HepG2 (cell line): Measurements from ENCODE around the gene CCNF. TPM values are rescaled to one million over a fixed set of nuclear protein-coding genes. Genes with fewer than 3 reads are reported as not detected.
A peak's percentile ranks its signal among the peaks of the same experiment; 100 is the strongest.

Experiments
- AHR ChIP-seq: IDR thresholded peaks from 2 replicates; pipeline ENCODE4 v1.6.1; 2018; ENCODE audit warnings: missing genetic modification reagents, missing compliant biosample characterization
- DNMT3B ChIP-seq: conservative IDR thresholded peaks from 2 replicates; pipeline ENCODE4 v1.6.1; 2016; ENCODE audit warnings: missing biosample characterization, control low read depth
- FOSL2 ChIP-seq: sonication (generic); formaldehyde crosslinking; IDR thresholded peaks from 2 replicates; pipeline ENCODE4 v1.4.0; 2020; ENCODE audit warnings: missing genetic modification reagents
- FOXK1 ChIP-seq: sonication (generic); formaldehyde crosslinking; IDR thresholded peaks from 2 replicates; pipeline ENCODE4 v1.4.0; 2020; ENCODE audit warnings: low read depth, missing genetic modification reagents, borderline replicate concordance
- FOXP1 ChIP-seq, 2 experiments: fragments of 450-650 bp in 1 of 2; IDR thresholded peaks; 2 replicates each; pipeline ENCODE4 v1.6.1; 2017 to 2018; ENCODE audit warnings: antibody characterized with exemption in 1 of 2
- KAT2B ChIP-seq: fragments of 150-350 bp; IDR thresholded peaks from 2 replicates; pipeline ENCODE4 v1.6.1; 2014; ENCODE audit warnings: low read depth, low read length, borderline replicate concordance
- MED13 ChIP-seq: sonication (generic); formaldehyde crosslinking; IDR thresholded peaks from 2 replicates; pipeline ENCODE4 v1.5.0; 2020; ENCODE audit warnings: missing genetic modification reagents
- NFE2L1 ChIP-seq: sonication (generic); formaldehyde crosslinking; IDR thresholded peaks from 2 replicates; pipeline ENCODE4 v1.4.0; 2020; ENCODE audit warnings: missing genetic modification reagents, mild to moderate bottlenecking, borderline replicate concordance
- NFYC ChIP-seq: IDR thresholded peaks from 2 replicates; pipeline ENCODE4 v1.6.1; 2016; ENCODE audit warnings: missing genetic modification reagents, missing compliant biosample characterization
- NKX3-1 ChIP-seq: sonication (generic); formaldehyde crosslinking; IDR thresholded peaks from 2 replicates; pipeline ENCODE4 v1.5.0; 2020; ENCODE audit warnings: missing genetic modification reagents
- RXRB ChIP-seq: IDR thresholded peaks from 2 replicates; pipeline ENCODE4 v1.6.1; 2016; ENCODE audit warnings: borderline replicate concordance, missing genetic modification reagents, missing compliant biosample characterization
- SMAD1 ChIP-seq: sonication (generic); formaldehyde crosslinking; IDR thresholded peaks from 2 replicates; pipeline ENCODE4 v1.4.0; 2020; ENCODE audit warnings: missing genetic modification reagents, low read depth, mild to moderate bottlenecking, borderline replicate concordance
- SMAD3 ChIP-seq: sonication (generic); formaldehyde crosslinking; IDR thresholded peaks from 2 replicates; pipeline ENCODE4 v1.4.0; 2020; ENCODE audit warnings: missing genetic modification reagents
- TFAP4 ChIP-seq: sonication (generic); IDR thresholded peaks from 2 replicates; pipeline ENCODE4 v1.6.1; 2016; ENCODE audit warnings: low read depth, borderline replicate concordance
- ZNF20 ChIP-seq: sonication (generic); formaldehyde crosslinking; IDR thresholded peaks from 2 replicates; pipeline ENCODE4 v1.4.0; 2020; ENCODE audit warnings: mild to moderate bottlenecking, moderate library complexity, missing genetic modification reagents
- ZNF552 ChIP-seq: sonication (generic); formaldehyde crosslinking; IDR thresholded peaks from 2 replicates; pipeline ENCODE4 v1.9.0; 2022; ENCODE audit warnings: missing genetic modification reagents, mild to moderate bottlenecking, borderline replicate concordance
- polyA plus RNA-seq, 8 experiments: library from polyadenylated mRNA; depleted of rRNA in 3 of 8; stranded (reverse) in 7 of 8; unstranded in 1 of 8; fragments of >200 nt; fragmentation: Illumina TruSeq in 4 of 8; extraction: Trizol in 4 of 8; gene quantifications; 2 replicates each; pipeline versions ENCODE4 v1.2.1 to v1.2.3, GENCODE V29; 2011 to 2016; ENCODE audit warnings: low read depth in 4 of 8, missing spikeins in 1 of 8, mixed read lengths in 1 of 8; ENCODE audit not compliant: insufficient read depth in 1 of 8
- total RNA-seq, 5 experiments: library from RNA; depleted of rRNA; stranded (reverse); fragments of >200 nt; fragmentation: Illumina TruSeq; extraction: Trizol; gene quantifications; 2 replicates each; pipeline ENCODE4 v1.2.3, GENCODE V29; 2016; ENCODE audit warnings: low read depth in 1 of 5
- TF ChIP-seq, protein P1 (sequence below): sonication (generic); formaldehyde crosslinking; IDR thresholded peaks from 2 replicates; pipeline ENCODE4 v1.4.0; 2020; ENCODE audit warnings: missing genetic modification reagents
- TF ChIP-seq, protein P2 (sequence below): IDR thresholded peaks from 2 replicates; pipeline ENCODE4 v1.6.1; 2016; ENCODE audit warnings: low read depth, missing genetic modification reagents, missing compliant biosample characterization
- TF ChIP-seq, protein P3 (sequence below): sonication (generic); formaldehyde crosslinking; IDR thresholded peaks from 2 replicates; pipeline ENCODE4 v1.4.0; 2020; ENCODE audit warnings: mild to moderate bottlenecking, missing genetic modification reagents, borderline replicate concordance

CCNF gene
- total and polyA plus RNA-seq, 2 of the 13 experiments (the other 11 are each of a cell fraction or from before 2014, with no cell fraction given), result 6.4 to 22.8 TPM

DNA sequence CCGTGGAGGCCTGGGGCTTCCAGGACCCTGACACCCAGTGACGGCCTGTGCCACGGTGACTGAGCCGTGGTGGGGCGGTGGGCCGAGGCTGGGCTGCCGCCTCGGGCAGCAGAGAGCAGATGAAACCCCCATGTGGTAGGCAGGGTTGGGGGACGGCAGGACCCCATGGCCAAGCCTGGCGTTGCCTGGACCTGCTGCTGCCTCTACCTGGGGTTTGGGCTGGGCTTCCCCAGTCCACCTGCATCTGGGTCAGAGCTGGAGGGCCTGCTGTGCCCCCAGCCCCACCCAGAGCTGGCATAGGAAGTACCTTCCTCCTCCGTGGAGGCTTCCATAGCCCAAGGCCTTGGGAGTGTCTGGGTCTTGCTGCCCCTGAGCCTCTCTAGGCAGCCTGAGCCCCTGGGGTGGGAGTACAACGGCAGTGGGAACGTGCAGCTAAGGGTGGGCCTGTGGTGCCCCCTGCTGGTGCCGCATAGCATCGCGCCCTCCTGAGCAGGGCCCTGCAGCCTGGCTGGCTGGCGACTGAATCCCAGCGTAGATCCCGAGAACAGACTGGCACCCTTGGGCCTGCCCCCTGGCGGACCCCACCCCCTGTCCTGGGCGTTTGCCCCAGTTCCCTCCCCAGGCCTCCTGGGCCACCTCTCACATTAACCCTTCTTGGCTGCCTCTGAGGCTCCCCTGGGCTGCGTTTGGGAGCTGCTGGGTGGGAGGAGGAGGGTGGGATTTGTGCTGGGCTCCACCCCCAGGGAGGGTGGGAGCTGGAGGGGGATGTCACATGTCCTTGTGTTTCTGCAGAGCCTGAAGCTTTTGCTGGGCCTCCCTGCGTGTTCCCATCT is 71.9 kb downstream of the CCNF start (continued):
- no peak for TF ChIP-seq FOXP1 (IDR thresholded peaks at IDR 0.05)
- no peak for TF ChIP-seq FOXP1 (CRISPR knock-in tag; IDR thresholded peaks at IDR 0.05)
- TF ChIP-seq FOXK1 (CRISPR knock-in tag), result peak; percentile 31; the same call in 1 of the 2 replicates
- peak; percentile 30; the same call in 1 of the 2 replicates for TF ChIP-seq RXRB
- TF ChIP-seq, protein P1, sequence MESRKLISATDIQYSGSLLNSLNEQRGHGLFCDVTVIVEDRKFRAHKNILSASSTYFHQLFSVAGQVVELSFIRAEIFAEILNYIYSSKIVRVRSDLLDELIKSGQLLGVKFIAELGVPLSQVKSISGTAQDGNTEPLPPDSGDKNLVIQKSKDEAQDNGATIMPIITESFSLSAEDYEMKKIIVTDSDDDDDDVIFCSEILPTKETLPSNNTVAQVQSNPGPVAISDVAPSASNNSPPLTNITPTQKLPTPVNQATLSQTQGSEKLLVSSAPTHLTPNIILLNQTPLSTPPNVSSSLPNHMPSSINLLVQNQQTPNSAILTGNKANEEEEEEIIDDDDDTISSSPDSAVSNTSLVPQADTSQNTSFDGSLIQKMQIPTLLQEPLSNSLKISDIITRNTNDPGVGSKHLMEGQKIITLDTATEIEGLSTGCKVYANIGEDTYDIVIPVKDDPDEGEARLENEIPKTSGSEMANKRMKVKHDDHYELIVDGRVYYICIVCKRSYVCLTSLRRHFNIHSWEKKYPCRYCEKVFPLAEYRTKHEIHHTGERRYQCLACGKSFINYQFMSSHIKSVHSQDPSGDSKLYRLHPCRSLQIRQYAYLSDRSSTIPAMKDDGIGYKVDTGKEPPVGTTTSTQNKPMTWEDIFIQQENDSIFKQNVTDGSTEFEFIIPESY (CRISPR knock-in tag), result peak; percentile 60
- 0 out of 2 replicates have a peak, but pooled peaks have one; percentile 6 for TF ChIP-seq SMAD1
- peak; percentile 54; the same call in 1 of the 2 replicates for TF ChIP-seq SMAD3 (CRISPR knock-in tag)
- TF ChIP-seq, protein P2, sequence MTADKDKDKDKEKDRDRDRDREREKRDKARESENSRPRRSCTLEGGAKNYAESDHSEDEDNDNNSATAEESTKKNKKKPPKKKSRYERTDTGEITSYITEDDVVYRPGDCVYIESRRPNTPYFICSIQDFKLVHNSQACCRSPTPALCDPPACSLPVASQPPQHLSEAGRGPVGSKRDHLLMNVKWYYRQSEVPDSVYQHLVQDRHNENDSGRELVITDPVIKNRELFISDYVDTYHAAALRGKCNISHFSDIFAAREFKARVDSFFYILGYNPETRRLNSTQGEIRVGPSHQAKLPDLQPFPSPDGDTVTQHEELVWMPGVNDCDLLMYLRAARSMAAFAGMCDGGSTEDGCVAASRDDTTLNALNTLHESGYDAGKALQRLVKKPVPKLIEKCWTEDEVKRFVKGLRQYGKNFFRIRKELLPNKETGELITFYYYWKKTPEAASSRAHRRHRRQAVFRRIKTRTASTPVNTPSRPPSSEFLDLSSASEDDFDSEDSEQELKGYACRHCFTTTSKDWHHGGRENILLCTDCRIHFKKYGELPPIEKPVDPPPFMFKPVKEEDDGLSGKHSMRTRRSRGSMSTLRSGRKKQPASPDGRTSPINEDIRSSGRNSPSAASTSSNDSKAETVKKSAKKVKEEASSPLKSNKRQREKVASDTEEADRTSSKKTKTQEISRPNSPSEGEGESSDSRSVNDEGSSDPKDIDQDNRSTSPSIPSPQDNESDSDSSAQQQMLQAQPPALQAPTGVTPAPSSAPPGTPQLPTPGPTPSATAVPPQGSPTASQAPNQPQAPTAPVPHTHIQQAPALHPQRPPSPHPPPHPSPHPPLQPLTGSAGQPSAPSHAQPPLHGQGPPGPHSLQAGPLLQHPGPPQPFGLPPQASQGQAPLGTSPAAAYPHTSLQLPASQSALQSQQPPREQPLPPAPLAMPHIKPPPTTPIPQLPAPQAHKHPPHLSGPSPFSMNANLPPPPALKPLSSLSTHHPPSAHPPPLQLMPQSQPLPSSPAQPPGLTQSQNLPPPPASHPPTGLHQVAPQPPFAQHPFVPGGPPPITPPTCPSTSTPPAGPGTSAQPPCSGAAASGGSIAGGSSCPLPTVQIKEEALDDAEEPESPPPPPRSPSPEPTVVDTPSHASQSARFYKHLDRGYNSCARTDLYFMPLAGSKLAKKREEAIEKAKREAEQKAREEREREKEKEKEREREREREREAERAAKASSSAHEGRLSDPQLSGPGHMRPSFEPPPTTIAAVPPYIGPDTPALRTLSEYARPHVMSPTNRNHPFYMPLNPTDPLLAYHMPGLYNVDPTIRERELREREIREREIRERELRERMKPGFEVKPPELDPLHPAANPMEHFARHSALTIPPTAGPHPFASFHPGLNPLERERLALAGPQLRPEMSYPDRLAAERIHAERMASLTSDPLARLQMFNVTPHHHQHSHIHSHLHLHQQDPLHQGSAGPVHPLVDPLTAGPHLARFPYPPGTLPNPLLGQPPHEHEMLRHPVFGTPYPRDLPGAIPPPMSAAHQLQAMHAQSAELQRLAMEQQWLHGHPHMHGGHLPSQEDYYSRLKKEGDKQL (CRISPR knock-in tag), result no peak
- no peak for TF ChIP-seq NFYC
- peak; percentile 20; the same call in 1 of the 2 replicates for TF ChIP-seq FOSL2 (CRISPR knock-in tag)
- TF ChIP-seq KAT2B, result no peak
- TF ChIP-seq, protein P3, sequence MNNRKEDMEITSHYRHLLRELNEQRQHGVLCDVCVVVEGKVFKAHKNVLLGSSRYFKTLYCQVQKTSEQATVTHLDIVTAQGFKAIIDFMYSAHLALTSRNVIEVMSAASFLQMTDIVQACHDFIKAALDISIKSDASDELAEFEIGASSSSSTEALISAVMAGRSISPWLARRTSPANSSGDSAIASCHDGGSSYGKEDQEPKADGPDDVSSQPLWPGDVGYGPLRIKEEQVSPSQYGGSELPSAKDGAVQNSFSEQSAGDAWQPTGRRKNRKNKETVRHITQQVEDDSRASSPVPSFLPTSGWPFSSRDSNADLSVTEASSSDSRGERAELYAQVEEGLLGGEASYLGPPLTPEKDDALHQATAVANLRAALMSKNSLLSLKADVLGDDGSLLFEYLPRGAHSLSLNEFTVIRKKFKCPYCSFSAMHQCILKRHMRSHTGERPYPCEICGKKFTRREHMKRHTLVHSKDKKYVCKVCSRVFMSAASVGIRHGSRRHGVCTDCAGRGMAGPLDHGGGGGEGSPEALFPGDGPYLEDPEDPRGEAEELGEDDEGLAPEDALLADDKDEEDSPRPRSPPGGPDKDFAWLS, result no peak
- TF ChIP-seq NKX3-1, result no peak
- no peak for TF ChIP-seq AHR (CRISPR knock-in tag)
- TF ChIP-seq ZNF20, result no peak
- TF ChIP-seq NFE2L1 (CRISPR knock-in tag), result no peak
- TF ChIP-seq MED13 (CRISPR knock-in tag), result no peak
- no peak for TF ChIP-seq TFAP4
- TF ChIP-seq ZNF552 (CRISPR knock-in tag), result 0 out of 2 replicates have a peak, but pooled peaks have one; percentile 23
- no peak for TF ChIP-seq DNMT3B (CRISPR knock-in tag)
